KMS-11 (cell line): ENCODE data around the gene TTC3.
"Not testable (repeated sequence)": the region's sequence is repeated elsewhere in the genome, so short reads cannot be mapped to it uniquely, and the experiment has no call there.

ENCODE experiments used
- H2AFZ ChIP-seq: fragments of 200-600 bp; sonication (generic); 2 replicates; pipeline ENCODE4 v1.6.1; 2016; ENCODE audit warnings: antibody characterized with exemption, mixed run types, low read depth
- H3K27ac ChIP-seq: fragments of 200-600 bp; sonication (generic); 2 replicates; pipeline ENCODE4 v1.6.1; 2016; ENCODE audit warnings: mild to moderate bottlenecking, mixed run types
- H3K27me3 ChIP-seq: fragments of 200-600 bp; sonication (generic); 2 replicates; pipeline ENCODE4 v1.6.1; 2017; ENCODE audit warnings: mild to moderate bottlenecking, low read depth, mixed run types, moderate library complexity; ENCODE audit not compliant: insufficient read depth
- H3K36me3 ChIP-seq: fragments of 200-600 bp; sonication (generic); 2 replicates; pipeline ENCODE4 v1.6.1; 2017; ENCODE audit warnings: mild to moderate bottlenecking, mixed run types; ENCODE audit not compliant: insufficient read depth
- H3K4me1 ChIP-seq: fragments of 200-600 bp; sonication (generic); 2 replicates; pipeline ENCODE4 v1.6.1; 2016; ENCODE audit warnings: mild to moderate bottlenecking, low read depth, mixed run types; ENCODE audit not compliant: poor library complexity, severe bottlenecking
- H3K4me2 ChIP-seq: fragments of 200-600 bp; sonication (generic); 2 replicates; pipeline ENCODE4 v1.7.0; 2016; ENCODE audit warnings: mild to moderate bottlenecking, mixed run types
- H3K4me3 ChIP-seq: fragments of 200-600 bp; sonication (generic); IDR thresholded peaks from 2 replicates; pipeline ENCODE4 v1.6.1; 2017; ENCODE audit warnings: low read depth, low read length, mixed read lengths; ENCODE audit not compliant: insufficient read depth
- H3K79me2 ChIP-seq: fragments of 200-600 bp; sonication (generic); 2 replicates; pipeline ENCODE4 v1.6.1; 2016; ENCODE audit warnings: low read depth, mixed run types; ENCODE audit not compliant: insufficient read depth
- H3K9ac ChIP-seq: fragments of 200-600 bp; sonication (generic); 2 replicates; pipeline ENCODE4 v1.6.1; 2016; ENCODE audit warnings: mild to moderate bottlenecking, mixed run types
- H4K20me1 ChIP-seq: fragments of 200-600 bp; sonication (generic); 2 replicates; pipeline ENCODE4 v1.6.1; 2016; ENCODE audit warnings: mild to moderate bottlenecking, mixed run types; ENCODE audit not compliant: insufficient read depth
- TF ChIP-seq, protein P1 (sequence below): fragments of 200-600 bp; sonication (generic); conservative IDR thresholded peaks from 2 replicates; pipeline ENCODE4 v1.6.1; 2017; ENCODE audit warnings: low read depth, mild to moderate bottlenecking, antibody characterized with exemption, low read length, moderate library complexity, mixed read lengths

Gene TTC3

GRCh38 chr21:37045556-37045955 lies 27.5 kb upstream of the TTC3 start:
- Histone ChIP-seq H3K4me1 (no peaks in the 10 kb centered on the region), H3K27me3 (no peaks in the 10 kb centered on the region), H3K4me3 (no peak overlapping the region), H3K9ac (no peak overlapping the region), H2AFZ (no peak overlapping the region), H3K36me3 (no peaks in the 10 kb centered on the region), H4K20me1 (no peaks in the 10 kb centered on the region), H3K27ac (no peak overlapping the region), H3K4me2 (no peak overlapping the region), H3K79me2 (no peaks in the 10 kb centered on the region)
- TF ChIP-seq, protein P1, sequence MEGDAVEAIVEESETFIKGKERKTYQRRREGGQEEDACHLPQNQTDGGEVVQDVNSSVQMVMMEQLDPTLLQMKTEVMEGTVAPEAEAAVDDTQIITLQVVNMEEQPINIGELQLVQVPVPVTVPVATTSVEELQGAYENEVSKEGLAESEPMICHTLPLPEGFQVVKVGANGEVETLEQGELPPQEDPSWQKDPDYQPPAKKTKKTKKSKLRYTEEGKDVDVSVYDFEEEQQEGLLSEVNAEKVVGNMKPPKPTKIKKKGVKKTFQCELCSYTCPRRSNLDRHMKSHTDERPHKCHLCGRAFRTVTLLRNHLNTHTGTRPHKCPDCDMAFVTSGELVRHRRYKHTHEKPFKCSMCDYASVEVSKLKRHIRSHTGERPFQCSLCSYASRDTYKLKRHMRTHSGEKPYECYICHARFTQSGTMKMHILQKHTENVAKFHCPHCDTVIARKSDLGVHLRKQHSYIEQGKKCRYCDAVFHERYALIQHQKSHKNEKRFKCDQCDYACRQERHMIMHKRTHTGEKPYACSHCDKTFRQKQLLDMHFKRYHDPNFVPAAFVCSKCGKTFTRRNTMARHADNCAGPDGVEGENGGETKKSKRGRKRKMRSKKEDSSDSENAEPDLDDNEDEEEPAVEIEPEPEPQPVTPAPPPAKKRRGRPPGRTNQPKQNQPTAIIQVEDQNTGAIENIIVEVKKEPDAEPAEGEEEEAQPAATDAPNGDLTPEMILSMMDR, result no peak

DNA sequence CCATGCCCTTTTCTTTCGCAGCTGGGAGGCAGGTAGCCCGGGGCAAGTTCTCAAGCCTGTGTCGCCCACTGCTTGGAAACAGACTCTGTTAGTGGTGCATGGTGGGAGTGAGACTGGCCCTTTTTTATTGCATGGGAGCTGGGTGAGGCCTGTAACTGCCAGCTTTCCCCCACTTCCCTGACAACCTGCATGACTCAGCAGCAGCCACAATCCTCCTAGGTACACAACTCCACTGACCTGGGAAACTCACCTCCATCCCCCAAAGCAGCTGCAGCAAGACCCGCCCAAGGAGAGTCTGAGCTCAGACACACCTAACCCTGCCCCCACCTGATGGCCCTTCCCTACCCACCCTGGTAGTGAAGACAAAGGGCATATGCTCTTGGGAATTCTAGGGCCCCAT lies 26.0 kb upstream of the TTC3 start:
- Histone ChIP-seq H3K4me1 (no peaks in the 10 kb centered on the region), H3K9ac (no peak overlapping the region), H3K4me3 (no peak overlapping the region), H3K27ac (no peak overlapping the region), H3K79me2 (no peaks in the 10 kb centered on the region), H3K27me3 (no peaks in the 10 kb centered on the region), H3K36me3 (no peaks in the 10 kb centered on the region), H4K20me1 (no peaks in the 10 kb centered on the region), H2AFZ (no peak overlapping the region), H3K4me2 (no peak overlapping the region)
- TF ChIP-seq, protein P1, result no peak

- not testable (repeated sequence) for H3K27ac ChIP-seq
Measured at GRCh38 chr21:37049741-37050140, 23.3 kb upstream of the TTC3 start.

DNA sequence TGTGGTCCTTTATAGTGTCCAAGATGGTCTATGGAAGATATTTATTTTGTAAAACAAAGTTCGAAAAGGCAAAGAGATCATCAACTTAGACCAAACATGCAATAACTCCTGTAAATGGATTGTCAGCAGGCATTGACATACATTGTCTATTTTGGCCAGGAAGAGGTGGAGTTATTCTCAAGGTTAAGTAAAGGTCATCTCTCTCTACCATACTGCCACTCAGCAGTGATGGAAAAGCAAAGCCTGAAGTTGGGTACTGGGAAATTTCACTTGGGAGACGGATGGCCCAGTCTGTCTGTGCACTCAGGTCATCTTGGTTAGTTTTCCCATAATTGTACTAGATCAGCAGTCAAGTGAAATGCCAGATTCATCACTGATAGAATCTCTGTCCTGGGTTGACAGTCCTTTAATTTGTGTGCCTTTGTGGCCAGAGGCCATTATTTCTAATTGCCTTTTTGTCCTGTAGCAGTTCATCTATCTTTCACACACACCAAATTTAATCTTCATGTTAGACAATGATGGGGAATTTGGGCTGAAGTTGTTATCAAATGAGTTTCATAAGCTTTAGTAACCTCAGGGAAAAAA lies 17.7 kb upstream of the TTC3 start:
- H3K9ac ChIP-seq, result no peak overlapping the region
- no peaks in the 10 kb centered on the region for H3K4me1 ChIP-seq
- no peak overlapping the region for H3K27ac ChIP-seq
- no peaks in the 10 kb centered on the region for H3K27me3 ChIP-seq
- no peaks in the 10 kb centered on the region for H3K79me2 ChIP-seq
- H4K20me1 ChIP-seq, result no peaks in the 10 kb centered on the region
- no peaks in the 10 kb centered on the region for H3K36me3 ChIP-seq
- no peak overlapping the region for H3K4me2 ChIP-seq
- H2AFZ ChIP-seq, result no peak overlapping the region
- TF ChIP-seq, protein P1, result no peak
- H3K4me3 ChIP-seq, result no peak overlapping the region

More at GRCh38 chr21:37049741-37050140, 23.3 kb upstream of the TTC3 start:
- not testable (repeated sequence) for H2AFZ ChIP-seq, H3K9ac ChIP-seq, H3K27me3 ChIP-seq, H3K36me3 ChIP-seq, H3K4me3 ChIP-seq, H4K20me1 ChIP-seq, H3K4me1 ChIP-seq, H3K79me2 ChIP-seq, H3K4me2 ChIP-seq

DNA sequence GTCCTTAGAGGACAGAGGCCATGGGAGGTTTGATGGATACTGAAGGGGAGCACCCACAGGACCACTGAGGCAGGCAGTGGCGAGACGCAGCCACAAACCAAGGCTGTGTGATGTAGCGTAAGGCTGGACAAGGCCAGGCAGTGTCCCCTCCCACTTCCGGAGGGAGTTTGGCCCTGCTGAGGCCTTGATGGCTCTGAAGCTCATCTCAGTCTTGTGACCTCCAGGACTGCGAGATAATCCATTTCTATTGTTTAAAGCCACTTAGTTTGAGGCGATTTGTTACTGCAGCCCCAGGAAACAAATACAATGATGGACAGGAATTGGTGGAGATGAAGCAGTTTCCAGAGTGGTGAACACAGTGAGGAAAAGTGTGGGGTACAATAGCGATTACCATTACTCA lies 15.4 kb upstream of the TTC3 start:
- H3K27ac ChIP-seq, result no peak overlapping the region
- no peak overlapping the region for H2AFZ ChIP-seq
- no peaks in the 10 kb centered on the region for H3K4me1 ChIP-seq
- TF ChIP-seq, protein P1, result no peak
- no peaks in the 10 kb centered on the region for H4K20me1 ChIP-seq
- H3K9ac ChIP-seq, result no peak overlapping the region
- H3K36me3 ChIP-seq, result no peaks in the 10 kb centered on the region
- H3K27me3 ChIP-seq, result no peaks in the 10 kb centered on the region
- H3K79me2 ChIP-seq, result no peaks in the 10 kb centered on the region
- H3K4me3 ChIP-seq, result no peak overlapping the region
- no peak overlapping the region for H3K4me2 ChIP-seq
